IMR-90 (cell line): ENCODE data around the gene LEMD3. TPM values are rescaled to one million over a fixed set of nuclear protein-coding genes. Genes with fewer than 3 reads are reported as not detected.

ENCODE experiments used
- ATAC-seq: fragments of 200-7000 bp; cut with Tn5 transposase; 2 replicates; pipeline ENCODE4 v1.9.1; 2020; ENCODE audit warnings: low read depth, mild to moderate bottlenecking, moderate library complexity
- BruUV-seq: library from RNA; stranded (reverse); fragments of 400-500 nt; replicated peaks from 2 replicates; lab custom pipeline; 2021; lab: Mats Ljungman, UMichigan
- CTCF ChIA-PET: fragments of 300-600 bp; formaldehyde crosslinking; extraction: SDS; loops from one replicate; lab custom pipeline; 2021; ENCODE audit warnings: antibody characterized with exemption; lab: Yijun Ruan, JAX
- POLR2A ChIA-PET: fragments of 300-600 bp; sonication (Branson Sonifier 250); formaldehyde crosslinking; loops from one replicate; lab custom pipeline; 2022; ENCODE audit warnings: antibody characterized with exemption; ENCODE audit not compliant: unreplicated experiment; lab: Charles Lee
- DNase-seq: peaks from one replicate; pipeline ENCODE4 v3.0.0; 2013
- H2AFZ ChIP-seq: replicated peaks from 2 replicates; pipeline ENCODE3; 2013; ENCODE audit warnings: low read length, mild to moderate bottlenecking; ENCODE audit not compliant: poor library complexity
- H2AK5ac ChIP-seq: 2 replicates; pipeline ENCODE4 v1.6.1; 2013; ENCODE audit warnings: low read depth, low read length, inconsistent platforms
- H2AK9ac ChIP-seq: replicated peaks from 2 replicates; pipeline ENCODE3; 2013; ENCODE audit warnings: mild to moderate bottlenecking, low read depth, low read length, moderate library complexity; ENCODE audit not compliant: poor library complexity
- H2BK120ac ChIP-seq: 2 replicates; pipeline ENCODE4 v1.6.1; 2013; ENCODE audit warnings: low read depth, low read length, inconsistent platforms
- H2BK15ac ChIP-seq: 3 replicates; pipeline ENCODE4 v1.6.1; 2013; ENCODE audit warnings: low read depth, low read length, inconsistent platforms
- H2BK20ac ChIP-seq: 2 replicates; pipeline ENCODE4 v1.6.1; 2013; ENCODE audit warnings: low read depth, mild to moderate bottlenecking, inconsistent platforms, low read length, moderate library complexity
- H2BK5ac ChIP-seq: 2 replicates; pipeline ENCODE4 v1.6.1; 2013; ENCODE audit warnings: mild to moderate bottlenecking, low read depth, low read length, inconsistent platforms; ENCODE audit not compliant: poor library complexity, severe bottlenecking
- H3K14ac ChIP-seq: replicated peaks from 2 replicates; pipeline ENCODE4 v1.6.1; 2013; ENCODE audit warnings: low read depth, low read length, inconsistent platforms
- H3K18ac ChIP-seq: 2 replicates; pipeline ENCODE4 v1.6.1; 2013; ENCODE audit warnings: low read depth, low read length, control low read depth
- H3K23ac ChIP-seq: 2 replicates; pipeline ENCODE4 v1.6.1; 2013; ENCODE audit warnings: low read depth, low read length, inconsistent platforms
- H3K27ac ChIP-seq: 2 replicates; pipeline ENCODE4 v1.5.1; 2013; ENCODE audit warnings: mild to moderate bottlenecking, control low read depth, low read length; ENCODE audit not compliant: insufficient read depth
- H3K27me3 ChIP-seq: 2 replicates; pipeline ENCODE4 v1.6.1; 2013; ENCODE audit warnings: low read length; ENCODE audit not compliant: control insufficient read depth, insufficient read depth
- H3K36me3 ChIP-seq: 2 replicates; pipeline ENCODE4 v1.6.1; 2013; ENCODE audit warnings: low read length, mixed read lengths; ENCODE audit not compliant: control insufficient read depth, insufficient read depth
- H3K4ac ChIP-seq: 2 replicates; pipeline ENCODE4 v1.6.1; 2013; ENCODE audit warnings: low read depth, low read length, inconsistent platforms
- H3K4me1 ChIP-seq: 2 replicates; pipeline ENCODE4 v1.6.1; 2013; ENCODE audit warnings: low read length, mixed read lengths; ENCODE audit not compliant: control insufficient read depth, insufficient read depth
- H3K4me2 ChIP-seq: 2 replicates; pipeline ENCODE4 v1.6.1; 2013; ENCODE audit warnings: low read depth, mild to moderate bottlenecking, control low read depth, low read length, moderate library complexity
- H3K4me3 ChIP-seq: 2 replicates; pipeline ENCODE4 v1.5.1; 2013; ENCODE audit warnings: low read depth, mild to moderate bottlenecking, control low read depth, low read length, moderate library complexity; ENCODE audit not compliant: insufficient read depth
- H3K56ac ChIP-seq: 2 replicates; pipeline ENCODE4 v1.6.1; 2013; ENCODE audit warnings: low read length, inconsistent platforms; ENCODE audit not compliant: insufficient read depth; ENCODE audit errors: extremely low read depth
- H3K79me1 ChIP-seq, 2 experiments: 2 replicates each; pipeline ENCODE4 v1.6.1; 2013; ENCODE audit warnings: low read length in 2 of 2, inconsistent platforms in 1 of 2, low read depth in 1 of 2
- H3K9ac ChIP-seq: 2 replicates; pipeline ENCODE4 v1.6.1; 2013; ENCODE audit warnings: low read depth, low read length, control low read depth
- H3K9me1 ChIP-seq: 2 replicates; pipeline ENCODE4 v1.6.1; 2013; ENCODE audit warnings: low read length, inconsistent platforms; ENCODE audit not compliant: insufficient read depth
- H3K9me3 ChIP-seq: 2 replicates; pipeline ENCODE4 v1.6.1; 2013; ENCODE audit warnings: low read length; ENCODE audit not compliant: control insufficient read depth, insufficient read depth
- H4K20me1 ChIP-seq: 2 replicates; pipeline ENCODE4 v1.6.1; 2013; ENCODE audit warnings: low read length, inconsistent platforms; ENCODE audit not compliant: insufficient read depth
- H4K5ac ChIP-seq: 2 replicates; pipeline ENCODE4 v1.6.1; 2013; ENCODE audit warnings: mild to moderate bottlenecking, low read depth, low read length, control low read depth
- H4K8ac ChIP-seq, 2 experiments: 2 replicates each; pipeline ENCODE4 v1.6.1; 2013; ENCODE audit warnings: low read depth in 2 of 2, low read length in 2 of 2, control low read depth in 1 of 2, inconsistent platforms in 1 of 2
- H4K91ac ChIP-seq: 2 replicates; pipeline ENCODE4 v1.6.1; 2013; ENCODE audit warnings: low read depth, low read length, inconsistent platforms; ENCODE audit not compliant: insufficient read depth
- BHLHE40 ChIP-seq: fragments of 150-350 bp; IDR thresholded peaks from 2 replicates; pipeline ENCODE4 v1.6.1; 2016; ENCODE audit warnings: mild to moderate bottlenecking, low read depth, low read length
- CHD1 ChIP-seq: IDR thresholded peaks from 2 replicates; pipeline ENCODE4 v1.6.1; 2012; ENCODE audit warnings: low read depth, low read length, improper control_type of control experiment
- MAFK ChIP-seq: IDR thresholded peaks from 2 replicates; pipeline ENCODE4 v1.6.1; 2012; ENCODE audit warnings: low read depth, low read length, improper control_type of control experiment
- MXI1 ChIP-seq: IDR thresholded peaks from 2 replicates; pipeline ENCODE4 v1.6.1; 2012; ENCODE audit warnings: low read depth, mild to moderate bottlenecking, low read length, moderate library complexity, borderline replicate concordance
- NFE2L2 ChIP-seq: fragments of 150-350 bp; IDR thresholded peaks from 2 replicates; pipeline ENCODE4 v1.6.1; 2016; ENCODE audit warnings: low read depth, mild to moderate bottlenecking, low read length
- POLR2A ChIP-seq: IDR thresholded peaks from 2 replicates; pipeline ENCODE4 v1.6.1; 2012; ENCODE audit warnings: mild to moderate bottlenecking, low read depth, low read length
- RAD21 ChIP-seq: IDR thresholded peaks from 2 replicates; pipeline ENCODE4 v1.6.1; 2012; ENCODE audit warnings: low read length, improper control_type of control experiment
- RFX5 ChIP-seq: IDR thresholded peaks from 2 replicates; pipeline ENCODE4 v1.8.0; 2012; ENCODE audit warnings: low read depth, mild to moderate bottlenecking, low read length, moderate library complexity
- SMC3 ChIP-seq: fragments of 150-350 bp; IDR thresholded peaks from 2 replicates; pipeline ENCODE4 v1.6.1; 2016; ENCODE audit warnings: low read depth, mild to moderate bottlenecking, antibody characterized with exemption, low read length, moderate library complexity
- whole genome bisulfite sequencing, 2 experiments: methylation state at CpG; one replicate each; pipeline versions ENCODE4 v1.1.5 to v1.1.7; 2013; ENCODE audit warnings: missing lambda C conversion rate in 2 of 2; ENCODE audit not compliant: insufficient read length in 1 of 2; ENCODE audit errors: extremely low coverage in 2 of 2; 5-methylcytosine and 5-hydroxymethylcytosine counted together
- dilution Hi-C: fragments of 300-500 bp; cut with HindIII; formaldehyde crosslinking; loops from one replicate; pipeline ENCODE4 v1.14.3; 2018; ENCODE audit warnings: low sequenced_read_pairs; ENCODE audit not compliant: unreplicated experiment
- in situ Hi-C: fragments of 300-500 bp; cut with MboI; formaldehyde crosslinking; loops from 3 replicates; pipeline ENCODE4 v1.14.3; 2019; ENCODE audit warnings: low sequenced_read_pairs, inconsistent platforms, mixed read lengths
- intact Hi-C: fragments of 100-400 bp; cut with micrococcal nuclease; formaldehyde crosslinking; loops from 2 replicates; pipeline ENCODE4 v1.10.0; 2022
- polyA plus RNA-seq, 3 experiments: library from polyadenylated mRNA; depleted of rRNA; stranded (reverse); fragments of >200 nt; gene quantifications; 2 replicates each; pipeline ENCODE4 v1.2.3, GENCODE V29; 2012; ENCODE audit warnings: low replicate concordance in 1 of 3
- total RNA-seq: library from RNA; depleted of rRNA; stranded (reverse); fragments of >200 nt; gene quantifications from 2 replicates; pipeline ENCODE4 v1.2.3, GENCODE V29; 2012
- TF ChIP-seq, protein P1 (sequence below): fragments of 150-350 bp; IDR thresholded peaks from 2 replicates; pipeline ENCODE4 v1.6.1; 2016; ENCODE audit warnings: low read depth, mild to moderate bottlenecking, low read length, moderate library complexity, borderline replicate concordance

The LEMD3 gene
- total and polyA plus RNA-seq, 2 of the 4 experiments (the other 2 are of a cell fraction): 5.5 to 9.9 TPM

DNA sequence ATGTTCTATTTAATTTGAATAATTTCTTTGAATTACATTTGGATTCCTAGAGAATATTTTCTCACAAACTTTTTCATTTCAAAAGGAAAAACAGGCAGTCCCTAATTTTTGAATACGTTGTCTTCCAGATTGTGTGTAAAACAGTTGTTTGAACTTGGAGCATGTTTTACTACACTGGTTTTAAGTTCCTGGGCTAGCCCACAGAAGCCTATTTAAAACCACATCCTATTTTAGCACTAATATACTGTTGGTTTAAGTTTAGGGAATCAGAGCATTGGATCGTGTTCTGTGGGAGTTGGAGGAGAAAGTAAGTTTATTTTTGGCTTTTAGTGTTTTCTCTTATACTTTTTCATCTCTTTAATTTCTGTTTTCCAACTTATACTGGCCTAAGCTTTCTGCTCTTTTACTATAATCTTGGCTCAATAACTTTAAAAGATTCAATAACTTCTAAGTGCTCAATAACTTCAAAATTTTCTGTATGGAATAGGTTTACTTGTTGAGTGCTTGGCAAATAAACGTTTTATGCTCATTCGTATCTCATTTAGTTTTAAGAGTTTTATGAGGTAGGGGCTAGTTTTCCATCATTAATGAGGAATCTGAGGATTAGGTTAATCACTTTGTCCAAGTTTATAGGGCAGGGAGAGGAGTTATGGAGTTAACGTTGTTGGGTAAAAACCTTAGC is 14.9 kb downstream of the LEMD3 start:
- no TSS peak for BruUV-seq
- no peak overlapping the region for H4K5ac ChIP-seq
- no peak overlapping the region for H4K8ac ChIP-seq
- H3K79me1 ChIP-seq: peaks cover 17 to 43% of the 10 kb centered on the region in 2 experiments
- no peak overlapping the region for H3K9ac ChIP-seq
- no peaks in the 10 kb centered on the region for H3K27me3 ChIP-seq
- no peak overlapping the region for H2BK15ac ChIP-seq
- no peak overlapping the region for H2AK5ac ChIP-seq
- ATAC-seq: no peak
- no peak overlapping the region for H3K23ac ChIP-seq
- no peaks in the 10 kb centered on the region for H3K4me1 ChIP-seq
- peaks cover 2% of the 10 kb centered on the region; the same call in 1 of the 2 replicates for H3K9me1 ChIP-seq
- no peak overlapping the region for H3K56ac ChIP-seq
- intact Hi-C loops: no loop called here
- ChIA-PET CTCF (no interaction called here), POLR2A (no interaction called here)
- H3K36me3 ChIP-seq: no peaks in the 10 kb centered on the region
- H3K27ac ChIP-seq: no peak overlapping the region
- H4K20me1 ChIP-seq: peaks cover 28% of the 10 kb centered on the region
- no peak overlapping the region for H4K91ac ChIP-seq
- in situ Hi-C loops: no loop called here
- no CpG with 5 or more reads among the region's 5 CpGs for WGBS, 2 experiments
- H3K9me3 ChIP-seq: no peaks in the 10 kb centered on the region
- no peak overlapping the region for H3K14ac ChIP-seq
- H2BK20ac ChIP-seq: no peak overlapping the region
- no peak overlapping the region for H2AFZ ChIP-seq
- no peak overlapping the region for H3K4me2 ChIP-seq
- TF ChIP-seq SMC3 (no peak), MAFK (no peak), NFE2L2 (no peak), POLR2A (no peak), RFX5 (no peak), RAD21 (no peak), MXI1 (no peak), BHLHE40 (no peak), CHD1 (no peak)
- TF ChIP-seq, protein P1, sequence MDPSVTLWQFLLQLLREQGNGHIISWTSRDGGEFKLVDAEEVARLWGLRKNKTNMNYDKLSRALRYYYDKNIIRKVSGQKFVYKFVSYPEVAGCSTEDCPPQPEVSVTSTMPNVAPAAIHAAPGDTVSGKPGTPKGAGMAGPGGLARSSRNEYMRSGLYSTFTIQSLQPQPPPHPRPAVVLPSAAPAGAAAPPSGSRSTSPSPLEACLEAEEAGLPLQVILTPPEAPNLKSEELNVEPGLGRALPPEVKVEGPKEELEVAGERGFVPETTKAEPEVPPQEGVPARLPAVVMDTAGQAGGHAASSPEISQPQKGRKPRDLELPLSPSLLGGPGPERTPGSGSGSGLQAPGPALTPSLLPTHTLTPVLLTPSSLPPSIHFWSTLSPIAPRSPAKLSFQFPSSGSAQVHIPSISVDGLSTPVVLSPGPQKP: no peak
- H3K18ac ChIP-seq: no peak overlapping the region
- no peak overlapping the region for H2AK9ac ChIP-seq
- H3K4ac ChIP-seq: no peak overlapping the region
- dilution Hi-C loops: no loop called here
- H2BK5ac ChIP-seq: no peak overlapping the region
- no peak overlapping the region for H3K4me3 ChIP-seq
- DNase-seq: no peak
- no peak overlapping the region for H2BK120ac ChIP-seq
